Mesothelial cell of epicardium (in vitro differentiated cells): ENCODE measurements around the gene HTR3E. TPM values are rescaled to one million over a fixed set of nuclear protein-coding genes. Genes with fewer than 3 reads are reported as not detected.
"Not testable (repeated sequence)": the region's sequence is repeated elsewhere in the genome, so short reads cannot be mapped to it uniquely, and the experiment has no call there.

Experiments
- DNase-seq, 2 experiments: peaks; one replicate each; pipeline ENCODE4 v3.0.0; 2021; ENCODE audit warnings: low spot score in 2 of 2; ENCODE audit not compliant: unreplicated experiment in 2 of 2
- H3K27ac Mint-ChIP-seq: 2 replicates; pipeline ENCODE4 v1.8.0; 2021; ENCODE audit warnings: mixed read lengths
- H3K27me3 Mint-ChIP-seq: 2 replicates; pipeline ENCODE4 v1.8.0; 2021; ENCODE audit warnings: low read depth, mixed read lengths
- H3K36me3 Mint-ChIP-seq: 2 replicates; pipeline ENCODE4 v1.8.0; 2021; ENCODE audit warnings: mixed read lengths
- H3K4me1 Mint-ChIP-seq: 2 replicates; pipeline ENCODE4 v1.8.0; 2021; ENCODE audit warnings: mixed read lengths
- H3K4me3 Mint-ChIP-seq: 2 replicates; pipeline ENCODE4 v1.8.0; 2021; ENCODE audit warnings: mild to moderate bottlenecking, moderate library complexity, mixed read lengths
- H3K9me3 Mint-ChIP-seq: 2 replicates; pipeline ENCODE4 v1.8.0; 2021; ENCODE audit warnings: mixed read lengths
- total RNA-seq: library from RNA; stranded (reverse); gene quantifications from 3 replicates; pipeline ENCODE4 v1.2.1, GENCODE V29; 2021
- TF ChIP-seq, protein P1 (sequence below): fragments of 200-600 bp; sonication (generic); IDR thresholded peaks from one replicate; pipeline ENCODE4 v1.5.0; 2021; ENCODE audit warnings: antibody characterized with exemption; ENCODE audit not compliant: unreplicated experiment

The HTR3E gene
- total RNA-seq, 1 donor from 2014 or later: not detected

DNA sequence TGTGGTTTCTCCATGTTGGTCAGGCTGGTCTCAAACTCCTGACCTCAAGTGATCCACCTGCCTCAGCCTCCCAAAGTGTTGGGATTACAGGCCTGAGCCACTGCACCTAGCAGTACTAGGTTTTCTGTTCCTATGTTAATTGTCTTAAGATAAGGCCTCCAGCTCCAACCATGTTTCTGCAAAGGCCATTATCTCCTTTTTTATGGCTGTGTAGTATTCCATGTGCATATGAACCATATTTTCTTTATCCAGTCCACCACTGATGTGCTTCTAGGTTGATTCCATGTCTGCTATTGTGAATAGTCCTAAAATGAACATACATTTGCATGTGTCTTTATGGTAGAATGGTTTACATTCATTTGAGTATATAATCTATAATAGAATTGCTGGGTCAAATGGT, 34.2 kb upstream of the HTR3E start:
- no peak overlapping the region for H3K4me3 Mint-ChIP-seq
- no peaks in the 10 kb centered on the region for H3K36me3 Mint-ChIP-seq
- no peaks in the 10 kb centered on the region for H3K4me1 Mint-ChIP-seq
- peaks cover 2% of the 10 kb centered on the region for H3K27me3 Mint-ChIP-seq
- no peak overlapping the region for H3K27ac Mint-ChIP-seq
- no peaks in the 10 kb centered on the region for H3K9me3 Mint-ChIP-seq
- TF ChIP-seq, protein P1, sequence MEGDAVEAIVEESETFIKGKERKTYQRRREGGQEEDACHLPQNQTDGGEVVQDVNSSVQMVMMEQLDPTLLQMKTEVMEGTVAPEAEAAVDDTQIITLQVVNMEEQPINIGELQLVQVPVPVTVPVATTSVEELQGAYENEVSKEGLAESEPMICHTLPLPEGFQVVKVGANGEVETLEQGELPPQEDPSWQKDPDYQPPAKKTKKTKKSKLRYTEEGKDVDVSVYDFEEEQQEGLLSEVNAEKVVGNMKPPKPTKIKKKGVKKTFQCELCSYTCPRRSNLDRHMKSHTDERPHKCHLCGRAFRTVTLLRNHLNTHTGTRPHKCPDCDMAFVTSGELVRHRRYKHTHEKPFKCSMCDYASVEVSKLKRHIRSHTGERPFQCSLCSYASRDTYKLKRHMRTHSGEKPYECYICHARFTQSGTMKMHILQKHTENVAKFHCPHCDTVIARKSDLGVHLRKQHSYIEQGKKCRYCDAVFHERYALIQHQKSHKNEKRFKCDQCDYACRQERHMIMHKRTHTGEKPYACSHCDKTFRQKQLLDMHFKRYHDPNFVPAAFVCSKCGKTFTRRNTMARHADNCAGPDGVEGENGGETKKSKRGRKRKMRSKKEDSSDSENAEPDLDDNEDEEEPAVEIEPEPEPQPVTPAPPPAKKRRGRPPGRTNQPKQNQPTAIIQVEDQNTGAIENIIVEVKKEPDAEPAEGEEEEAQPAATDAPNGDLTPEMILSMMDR: no peak
- no peak for DNase-seq

DNA sequence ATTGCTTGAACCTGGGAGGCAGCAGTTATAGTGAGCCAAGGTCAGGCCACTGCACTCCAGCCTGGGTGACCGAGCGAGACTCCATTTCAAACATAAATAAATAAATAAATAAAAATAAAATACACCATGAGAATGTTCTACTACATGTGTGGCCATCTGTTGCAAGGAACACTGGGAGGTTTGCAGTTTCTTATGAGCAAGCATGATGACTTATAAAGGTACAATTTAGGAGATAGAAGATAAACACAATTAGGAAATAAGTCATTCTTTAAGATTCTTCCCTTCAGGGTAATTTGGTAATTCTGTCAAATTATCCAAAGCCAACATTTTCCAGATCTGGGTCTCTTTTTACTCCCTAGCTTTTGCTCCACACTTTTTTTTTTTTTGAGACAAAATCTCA, 30.7 kb upstream of the HTR3E start:
- peaks cover 9% of the 10 kb centered on the region for H3K9me3 Mint-ChIP-seq

DNA sequence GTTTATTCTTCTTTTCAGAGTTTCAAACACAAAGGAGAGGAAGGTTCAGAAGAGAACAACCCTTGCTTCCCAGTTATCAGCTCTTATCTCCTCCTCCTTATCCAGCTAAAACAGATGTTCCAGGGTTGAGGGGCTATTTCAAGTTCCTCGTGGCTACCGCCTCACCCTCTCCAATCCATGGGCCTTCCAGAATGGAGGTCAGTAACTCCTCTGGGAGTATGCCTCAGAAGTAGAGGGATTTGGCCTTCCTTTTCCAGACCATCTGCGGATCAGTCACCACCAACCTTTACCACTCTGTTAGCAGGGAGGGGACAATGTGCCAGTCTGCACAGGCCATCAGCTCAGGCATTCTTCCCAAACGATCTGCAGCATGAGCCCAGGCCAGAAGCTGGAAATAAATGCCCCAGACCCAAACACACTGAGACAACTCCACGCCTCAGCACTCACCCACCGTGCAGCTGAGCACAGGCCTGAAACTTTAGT, 29.2 kb upstream of the HTR3E start:
- no peaks in the 10 kb centered on the region for H3K36me3 Mint-ChIP-seq
- H3K27ac Mint-ChIP-seq: no peak overlapping the region
- TF ChIP-seq, protein P1: no peak
- H3K9me3 Mint-ChIP-seq: peaks cover 10% of the 10 kb centered on the region
- no peaks in the 10 kb centered on the region for H3K4me1 Mint-ChIP-seq
- peaks cover 2% of the 10 kb centered on the region for H3K27me3 Mint-ChIP-seq
- no peak overlapping the region for H3K4me3 Mint-ChIP-seq
- no peak for DNase-seq

More for the DNA sequence above, 30.7 kb upstream of the HTR3E start:
- Mint-ChIP-seq H3K4me3 (no peak overlapping the region), H3K4me1 (no peaks in the 10 kb centered on the region), H3K36me3 (no peaks in the 10 kb centered on the region), H3K27ac (no peak overlapping the region), H3K27me3 (peaks cover 2% of the 10 kb centered on the region)
- no peak for DNase-seq
- TF ChIP-seq, protein P1: no peak

DNA sequence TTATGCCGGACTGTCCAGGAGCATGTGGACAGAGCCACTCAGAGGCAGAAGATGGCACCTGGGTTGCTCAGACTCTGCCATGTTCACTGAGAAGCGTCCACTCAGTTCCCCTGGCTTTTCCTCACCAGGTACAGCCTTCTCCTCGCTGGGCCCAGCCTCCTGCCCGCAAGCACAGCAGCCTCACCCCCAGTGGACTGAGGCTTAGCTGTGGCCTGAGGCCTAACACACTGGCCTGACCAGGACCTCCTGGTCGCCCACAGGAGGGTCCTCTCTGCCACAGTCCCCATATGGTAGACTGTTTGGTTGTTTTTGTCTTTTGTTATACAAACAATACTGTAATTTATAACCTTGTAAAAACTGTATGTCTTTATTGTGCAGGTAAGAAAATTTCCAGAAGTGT, 28.5 kb upstream of the HTR3E start:
- no peak overlapping the region for H3K4me3 Mint-ChIP-seq
- H3K4me1 Mint-ChIP-seq: no peaks in the 10 kb centered on the region
- DNase-seq: no peak
- peaks cover 10% of the 10 kb centered on the region for H3K9me3 Mint-ChIP-seq
- no peak overlapping the region for H3K27ac Mint-ChIP-seq
- peaks cover 2% of the 10 kb centered on the region for H3K27me3 Mint-ChIP-seq
- no peaks in the 10 kb centered on the region for H3K36me3 Mint-ChIP-seq
- TF ChIP-seq, protein P1: no peak

DNA sequence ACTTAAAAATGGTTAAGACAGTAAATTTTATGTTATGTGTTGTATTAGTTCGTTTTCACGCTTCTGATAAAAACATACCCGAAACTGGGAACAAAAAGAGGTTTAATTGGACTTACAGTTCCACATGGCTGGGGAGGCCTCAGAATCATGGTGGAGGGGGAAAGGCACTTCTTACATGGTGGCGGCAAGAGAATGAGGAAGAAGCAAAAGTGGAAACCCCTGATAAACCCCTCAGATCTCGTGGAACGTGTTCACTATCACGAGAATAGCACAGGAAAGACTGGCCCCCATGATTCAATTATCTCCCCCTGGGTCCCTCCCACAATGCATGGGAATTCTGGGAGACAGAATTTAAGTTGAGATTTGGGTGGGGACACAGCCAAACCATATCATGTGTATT, 25.7 kb upstream of the HTR3E start:
- H3K36me3 Mint-ChIP-seq, DNase-seq, H3K9me3 Mint-ChIP-seq, H3K27me3 Mint-ChIP-seq, H3K4me3 Mint-ChIP-seq, H3K4me1 Mint-ChIP-seq, H3K27ac Mint-ChIP-seq: not testable (repeated sequence)

DNA sequence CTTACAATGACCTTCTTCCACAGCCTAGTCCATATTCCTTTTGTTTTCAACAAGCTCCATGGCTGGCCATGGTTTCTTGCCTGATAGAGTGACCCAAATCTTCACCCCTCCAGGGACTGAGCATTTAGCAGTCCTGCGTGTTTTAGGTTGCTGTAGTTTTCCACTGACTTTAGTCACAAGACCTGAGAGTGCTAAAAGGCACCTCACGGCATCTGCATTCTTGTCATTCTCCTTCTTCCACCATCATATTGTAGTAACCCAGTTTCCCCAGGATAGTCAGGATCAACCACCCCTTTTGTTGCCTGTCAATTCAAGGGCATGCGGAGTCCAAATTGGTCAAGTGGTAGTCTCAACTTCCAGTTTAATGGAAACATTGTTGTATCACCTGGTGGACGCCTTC, 23.2 kb upstream of the HTR3E start:
- TF ChIP-seq, protein P1: no peak
- Mint-ChIP-seq H3K27ac (no peak overlapping the region), H3K9me3 (peaks cover 10% of the 10 kb centered on the region), H3K27me3 (no peaks in the 10 kb centered on the region), H3K36me3 (no peaks in the 10 kb centered on the region), H3K4me1 (no peaks in the 10 kb centered on the region), H3K4me3 (no peak overlapping the region)
- no peak for DNase-seq
